OCI-LY3 (cell line): ENCODE measurements around the gene CTSH.

Experiments used
- CTCF ChIP-seq: fragments of 200-600, 300-600 bp; sonication (generic); IDR thresholded peaks from 2 replicates; pipeline ENCODE4 v1.5.1; 2014; ENCODE audit warnings: antibody characterized with exemption, low read length, low read depth
- EZH2phosphoT487 ChIP-seq: fragments of 200-600 bp; shearing (Covaris generic); IDR thresholded peaks from 2 replicates; pipeline ENCODE4 v1.6.1; 2018; ENCODE audit warnings: antibody characterized with exemption, mixed run types, low read depth

- TF ChIP-seq CTCF (no peak), EZH2phosphoT487 (no peak)
Observed at GRCh38 chr15:78933823-78934654, 10.8 kb downstream of the CTSH start.
